ENCODE measurements around the gene PAEP. TPM values are rescaled to one million over a fixed set of nuclear protein-coding genes. Genes with fewer than 3 reads are reported as not detected.

Gene PAEP
- total RNA-seq: not detected in 2 replicates

DNA sequence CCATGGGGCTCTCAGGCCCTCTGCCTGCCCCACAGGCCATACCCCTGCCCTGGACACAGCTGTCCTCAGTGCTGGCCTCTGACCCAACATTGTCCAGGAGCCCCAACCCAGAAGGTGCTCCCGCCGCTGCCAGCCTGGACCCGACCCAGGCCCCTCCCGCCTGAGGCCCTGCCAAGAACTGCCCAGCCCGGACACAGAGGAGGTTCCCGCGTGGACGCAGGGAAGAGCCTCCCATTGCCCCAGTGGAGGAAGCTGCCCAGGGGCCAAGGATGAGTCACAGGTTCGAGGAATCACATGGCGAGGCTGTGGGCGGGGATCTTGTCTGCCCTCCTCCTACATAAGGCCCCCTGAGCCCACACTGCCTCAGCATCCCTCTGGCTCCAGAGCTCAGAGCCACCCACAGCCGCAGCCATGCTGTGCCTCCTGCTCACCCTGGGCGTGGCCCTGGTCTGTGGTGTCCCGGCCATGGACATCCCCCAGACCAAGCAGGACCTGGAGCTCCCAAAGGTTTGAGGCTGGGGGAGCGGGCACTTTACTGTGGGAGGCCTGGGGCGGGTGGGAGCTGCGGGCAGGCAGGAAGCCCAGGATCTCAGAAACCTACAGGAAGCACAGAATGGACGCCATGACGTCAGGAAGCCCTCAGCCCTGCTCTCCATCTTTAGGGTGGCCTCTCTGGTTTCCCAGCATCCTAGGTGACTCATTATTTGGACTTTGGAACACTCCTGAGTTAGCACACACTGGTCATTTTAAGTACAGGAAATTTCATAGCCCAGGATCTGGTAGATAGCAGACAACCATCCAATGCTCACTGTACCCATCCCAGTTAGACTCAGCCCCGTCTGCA, at the start of gene PAEP:
TSS of gene PAEP (plus strand) at position 366 of the 844 bp plus-strand sequence.

DNA sequence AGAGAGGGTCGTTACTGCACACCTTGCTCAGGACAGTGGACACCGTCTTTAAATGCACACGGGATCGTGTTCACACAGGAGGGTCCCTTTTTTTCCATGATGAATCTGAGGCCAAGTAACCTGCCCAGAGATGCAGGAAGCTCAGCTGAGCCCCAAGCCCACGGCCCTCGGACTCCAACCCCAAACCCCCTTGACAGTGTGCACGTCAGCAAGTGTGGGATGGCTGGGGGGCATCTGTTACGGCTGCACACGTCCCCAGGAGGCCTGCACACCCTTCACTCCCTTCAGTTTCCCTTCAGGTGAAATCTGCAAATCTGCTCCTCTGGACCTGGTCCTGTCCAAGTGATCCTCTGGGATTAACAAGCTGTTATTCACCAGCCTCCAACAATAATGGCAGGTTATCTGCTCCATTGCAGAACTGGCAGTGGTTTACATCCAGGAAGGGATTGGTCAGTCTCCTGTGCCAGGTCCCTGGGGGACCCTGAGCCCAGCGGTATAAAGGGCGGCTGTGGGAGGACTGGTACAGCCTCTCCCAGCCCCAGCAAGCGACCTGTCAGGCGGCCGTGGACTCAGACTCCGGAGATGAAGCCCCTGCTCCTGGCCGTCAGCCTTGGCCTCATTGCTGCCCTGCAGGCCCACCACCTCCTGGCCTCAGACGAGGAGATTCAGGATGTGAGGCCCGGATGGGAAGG, 40.5 kb upstream of the PAEP start, which contains the start of gene LCN1:
TSS of gene LCN1 (plus strand) at position 525 of the 692 bp plus-strand sequence. CDS start at position 583, 58 bp downstream.

DNA sequence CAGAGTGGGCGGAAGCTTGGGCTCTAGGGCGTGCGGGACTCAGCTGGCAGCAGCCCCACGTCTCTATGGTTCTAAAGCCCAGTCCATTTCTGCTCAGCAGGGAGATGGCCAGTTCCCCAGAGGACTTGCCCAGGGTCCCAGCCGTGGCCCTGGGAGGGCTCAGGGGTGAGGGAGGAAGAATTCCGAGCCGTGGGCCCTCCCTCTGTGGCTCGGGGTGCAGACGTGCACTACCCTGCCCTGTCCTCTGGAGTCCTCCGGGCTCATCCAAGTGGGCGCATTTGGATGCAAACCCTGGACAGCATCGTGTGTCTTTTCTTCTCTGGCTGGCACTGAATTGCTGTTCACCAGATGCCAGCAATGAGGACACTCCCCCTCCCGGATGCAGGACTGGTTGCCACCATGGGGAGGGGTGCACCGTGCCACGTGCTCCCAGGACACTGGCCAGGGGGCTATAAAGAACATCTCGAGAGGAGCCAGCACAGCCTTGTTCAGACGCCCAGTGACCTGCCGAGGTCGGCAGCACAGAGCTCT, 15.8 kb upstream of the PAEP start, which contains the start of gene OBP2A:
TSS of gene OBP2A (plus strand) at position 481 of the 531 bp plus-strand sequence. CDS start 55 bp downstream, outside the sequence.

Other genes with a start within 250 kb of the PAEP start
- 14.7 and 15.6 TPM in 2 replicates for gene PPP1R26, start 82.0 kb upstream of the PAEP start, total RNA-seq
- gene MRPS2, start 61.1 kb upstream of the PAEP start, total RNA-seq: 14.7 and 16.6 TPM in 2 replicates
- gene LCN1, start 40.3 kb upstream of the PAEP start, total RNA-seq: not detected in 2 replicates
- not detected in 2 replicates for gene OBP2A, start 15.6 kb upstream of the PAEP start, total RNA-seq
- not detected in 2 replicates for gene GLT6D1, start 77.8 kb downstream of the PAEP start, total RNA-seq
- not detected in 2 replicates for gene LCN9, start 101.6 kb downstream of the PAEP start, total RNA-seq
- gene SOHLH1, start 137.7 kb downstream of the PAEP start, total RNA-seq: not detected in 2 replicates
- not detected in 2 replicates for gene KCNT1, start 140.4 kb downstream of the PAEP start, total RNA-seq